ENCODE results near the gene SIDT1. TPM values are rescaled to one million over a fixed set of nuclear protein-coding genes. Genes with fewer than 3 reads are reported as not detected.

The SIDT1 gene
- total RNA-seq, 1 donor from 2014 or later, result 0.69 TPM

GRCh38 chr3:113654310-113654709 lies 122.0 kb downstream of the SIDT1 start:
- TF ChIP-seq CTCF (IDR thresholded peaks at IDR 0.05; ENCODE audit: borderline replicate concordance), result no peak
- Histone ChIP-seq H3K27me3 (ENCODE audit: low read depth) (no peaks in the 10 kb centered on the region), H3K4me3 (no peak overlapping the region), H3K36me3 (peaks cover 14% of the 10 kb centered on the region), H3K4me1 (peaks cover 31% of the 10 kb centered on the region), H3K27ac (replicated peaks) (peak overlapping the region; percentile 51), H3K9me3 (replicated peaks) (no peaks in the 10 kb centered on the region)
- intact Hi-C loops (cut with micrococcal nuclease), result no loop called here
- no peak for DNase-seq

- Histone ChIP-seq H3K4me3 (no peak overlapping the region), H3K9me3 (replicated peaks) (no peaks in the 10 kb centered on the region), H3K27ac (replicated peaks) (peak overlapping the region; percentile 51), H3K4me1 (peaks cover 37% of the 10 kb centered on the region), H3K36me3 (peaks cover 19% of the 10 kb centered on the region), H3K27me3 (ENCODE audit: low read depth) (no peaks in the 10 kb centered on the region)
- TF ChIP-seq CTCF (IDR thresholded peaks at IDR 0.05; ENCODE audit: borderline replicate concordance), result no peak
- intact Hi-C loops (cut with micrococcal nuclease), result no loop called here
- no peak for DNase-seq
These were observed 122.5 kb downstream of the SIDT1 start for GRCh38 chr3:113654851-113655250.

GRCh38 chr3:113658107-113658506 lies 125.8 kb downstream of the SIDT1 start:
- DNase-seq, result no peak
- no peak for TF ChIP-seq CTCF (IDR thresholded peaks at IDR 0.05; ENCODE audit: borderline replicate concordance)
- no peaks in the 10 kb centered on the region for H3K9me3 ChIP-seq (replicated peaks)
- H3K4me3 ChIP-seq, result no peak overlapping the region
- peaks cover 39% of the 10 kb centered on the region for H3K36me3 ChIP-seq
- no peaks in the 10 kb centered on the region for H3K27me3 ChIP-seq (ENCODE audit: low read depth)
- peaks cover 57% of the 10 kb centered on the region for H3K4me1 ChIP-seq
- H3K27ac ChIP-seq (replicated peaks), result no peak overlapping the region
- intact Hi-C loops (cut with micrococcal nuclease), result no loop called here

- peaks cover 50% of the 10 kb centered on the region for H3K36me3 ChIP-seq
These were observed 126.8 kb downstream of the SIDT1 start for GRCh38 chr3:113659101-113659541.

GRCh38 chr3:113659996-113660395 lies 127.6 kb downstream of the SIDT1 start:
- Histone ChIP-seq H3K27me3 (ENCODE audit: low read depth) (no peaks in the 10 kb centered on the region), H3K27ac (replicated peaks) (peak overlapping the region; percentile 80), H3K4me1 (peaks cover 47% of the 10 kb centered on the region), H3K9me3 (replicated peaks) (no peaks in the 10 kb centered on the region), H3K4me3 (no peak overlapping the region), H3K36me3 (peaks cover 58% of the 10 kb centered on the region)
- no peak for TF ChIP-seq CTCF (IDR thresholded peaks at IDR 0.05; ENCODE audit: borderline replicate concordance)
- DNase-seq, result no peak
- intact Hi-C loops (cut with micrococcal nuclease), result no loop called here

More at GRCh38 chr3:113659101-113659541, 126.8 kb downstream of the SIDT1 start:
- no peak for TF ChIP-seq CTCF (IDR thresholded peaks at IDR 0.05; ENCODE audit: borderline replicate concordance)
- Histone ChIP-seq H3K9me3 (replicated peaks) (no peaks in the 10 kb centered on the region), H3K27ac (replicated peaks) (peak overlapping the region; percentile 80), H3K27me3 (ENCODE audit: low read depth) (no peaks in the 10 kb centered on the region), H3K4me1 (peaks cover 55% of the 10 kb centered on the region), H3K4me3 (no peak overlapping the region)
- intact Hi-C loops (cut with micrococcal nuclease), result no loop called here
- no peak for DNase-seq
